HG03565 (cell line): ENCODE measurements around the gene VPS29.

Source experiments
- ATAC-seq: cut with Tn5 transposase; IDR thresholded peaks from one replicate; pipeline ENCODE4 v1.9.1; 2021; ENCODE audit warnings: mild to moderate bottlenecking, moderate library complexity; ENCODE audit not compliant: unreplicated experiment

Gene VPS29

GRCh38 chr12:110451263-110451662, 50.6 kb downstream of the VPS29 start:
- no peak for ATAC-seq

- ATAC-seq = peak; percentile 89
Measured at GRCh38 chr12:110449799-110450497, 52.0 kb downstream of the VPS29 start, which contains the start of gene ARPC3. Gene ARPC3 (minus strand): TSS chr12:110450337. CDS start chr12:110450260, 77 bp downstream.

GRCh38 chr12:110444455-110444854, 57.5 kb downstream of the VPS29 start:
- no peak for ATAC-seq
